ENCODE measurements around the gene DUSP18. TPM values are rescaled to one million over a fixed set of nuclear protein-coding genes. Genes with fewer than 3 reads are reported as not detected.
"Not testable (repeated sequence)": the region's sequence is repeated elsewhere in the genome, so short reads cannot be mapped to it uniquely, and the experiment has no call there.

Gene DUSP18
- total and polyA plus RNA-seq, 4 donors = 1.6 to 11.3 (median 6.5) TPM

GRCh38 chr22:30685178-30685577, 17.5 kb upstream of the DUSP18 start:
- no peak overlapping the region for H3K27ac ChIP-seq (ENCODE audit: low read depth in 1 of 2, low read length in 2 of 2)
- no peak overlapping the region for H3K4me3 ChIP-seq (ENCODE audit: low read length in 2 of 2)
- no peaks in the 10 kb centered on the region for H3K4me1 ChIP-seq (ENCODE audit: control insufficient read depth in 1 of 2, insufficient read depth in 2 of 2, low read length in 2 of 2)
- H3K27me3 ChIP-seq (ENCODE audit: control insufficient read depth in 1 of 2, insufficient read depth in 2 of 2, low read length in 1 of 2) = no peaks in the 10 kb centered on the region
- no peaks in the 10 kb centered on the region for H3K36me3 ChIP-seq (ENCODE audit: control insufficient read depth in 1 of 2, insufficient read depth in 2 of 2, low read length in 1 of 2)
- WGBS, 2 donors = 88% methylated on average over 7 of the region's 7 CpGs
- DNase-seq (no peak), ATAC-seq (ENCODE audit: low FRiP score) (no peak)
- intact Hi-C loops (cut with DNase I) = no loop called here
- no peaks in the 10 kb centered on the region for H3K9me3 ChIP-seq (ENCODE audit: control insufficient read depth, low read length)

GRCh38 chr22:30681831-30682230, 14.2 kb upstream of the DUSP18 start:
- H3K27ac ChIP-seq (ENCODE audit: low read depth in 1 of 2, low read length in 2 of 2) = no peak overlapping the region
- no peaks in the 10 kb centered on the region for H3K4me1 ChIP-seq (ENCODE audit: control insufficient read depth in 1 of 2, insufficient read depth in 2 of 2, low read length in 2 of 2)
- no peaks in the 10 kb centered on the region for H3K27me3 ChIP-seq (ENCODE audit: control insufficient read depth in 1 of 2, insufficient read depth in 2 of 2, low read length in 1 of 2)
- intact Hi-C loops (cut with DNase I) = no loop called here
- 84 to 96% methylated on average over 2 of the region's 2 CpGs for WGBS, 2 donors
- H3K36me3 ChIP-seq (ENCODE audit: control insufficient read depth in 1 of 2, insufficient read depth in 2 of 2, low read length in 1 of 2) = no peaks in the 10 kb centered on the region
- H3K4me3 ChIP-seq (ENCODE audit: low read length in 2 of 2) = no peak overlapping the region
- DNase-seq = no peak
- ATAC-seq (ENCODE audit: low FRiP score) = no peak
- H3K9me3 ChIP-seq (ENCODE audit: control insufficient read depth, low read length) = no peaks in the 10 kb centered on the region

GRCh38 chr22:30680991-30681770, 13.5 kb upstream of the DUSP18 start:
- Histone ChIP-seq H3K4me1 (ENCODE audit: control insufficient read depth in 1 of 2, insufficient read depth in 2 of 2, low read length in 2 of 2) (no peaks in the 10 kb centered on the region), H3K36me3 (ENCODE audit: control insufficient read depth in 1 of 2, insufficient read depth in 2 of 2, low read length in 1 of 2) (no peaks in the 10 kb centered on the region), H3K27me3 (ENCODE audit: control insufficient read depth in 1 of 2, insufficient read depth in 2 of 2, low read length in 1 of 2) (no peaks in the 10 kb centered on the region), H3K9me3 (ENCODE audit: control insufficient read depth, low read length) (no peaks in the 10 kb centered on the region), H3K27ac (ENCODE audit: low read depth in 1 of 2, low read length in 2 of 2) (no peak overlapping the region), H3K4me3 (ENCODE audit: low read length in 2 of 2) (no peak overlapping the region)
- intact Hi-C loops (cut with DNase I) = no loop called here
- no peak for DNase-seq
- ATAC-seq (ENCODE audit: low FRiP score) = no peak
- 96 to 100% methylated on average over 1 of the region's 1 CpG for WGBS, 2 donors

GRCh38 chr22:30679895-30680690, 12.4 kb upstream of the DUSP18 start:
- intact Hi-C loops (cut with DNase I); H3K4me3 ChIP-seq (ENCODE audit: low read length in 2 of 2); H3K4me1 ChIP-seq (ENCODE audit: control insufficient read depth in 1 of 2, insufficient read depth in 2 of 2, low read length in 2 of 2); DNase-seq; H3K36me3 ChIP-seq (ENCODE audit: control insufficient read depth in 1 of 2, insufficient read depth in 2 of 2, low read length in 1 of 2); H3K9me3 ChIP-seq (ENCODE audit: control insufficient read depth, low read length); H3K27me3 ChIP-seq (ENCODE audit: control insufficient read depth in 1 of 2, insufficient read depth in 2 of 2, low read length in 1 of 2); H3K27ac ChIP-seq (ENCODE audit: low read depth in 1 of 2, low read length in 2 of 2); ATAC-seq (ENCODE audit: low FRiP score): not testable (repeated sequence)
- 83 to 85% methylated on average over 12 of the region's 12 CpGs for WGBS, 2 donors

- H3K36me3 ChIP-seq (ENCODE audit: control insufficient read depth in 1 of 2, insufficient read depth in 2 of 2, low read length in 1 of 2); H3K4me1 ChIP-seq (ENCODE audit: control insufficient read depth in 1 of 2, insufficient read depth in 2 of 2, low read length in 2 of 2); DNase-seq; ATAC-seq (ENCODE audit: low FRiP score); H3K27me3 ChIP-seq (ENCODE audit: control insufficient read depth in 1 of 2, insufficient read depth in 2 of 2, low read length in 1 of 2); intact Hi-C loops (cut with DNase I); H3K27ac ChIP-seq (ENCODE audit: low read depth in 1 of 2, low read length in 2 of 2); H3K4me3 ChIP-seq (ENCODE audit: low read length in 2 of 2); H3K9me3 ChIP-seq (ENCODE audit: control insufficient read depth, low read length): not testable (repeated sequence)
- WGBS, 2 donors = 63 to 71% methylated on average over 3 of the region's 3 CpGs
These were observed 8.9 kb upstream of the DUSP18 start for GRCh38 chr22:30676565-30676964.

GRCh38 chr22:30675436-30675835, 7.8 kb upstream of the DUSP18 start:
- ATAC-seq (ENCODE audit: low FRiP score) = no peak
- DNase-seq = no peak
- WGBS, 2 donors = 77 to 81% methylated on average over 9 of the region's 9 CpGs
- no peak overlapping the region for H3K27ac ChIP-seq (ENCODE audit: low read depth in 1 of 2, low read length in 2 of 2)
- intact Hi-C loops (cut with DNase I) = no loop called here
- no peaks in the 10 kb centered on the region for H3K36me3 ChIP-seq (ENCODE audit: control insufficient read depth in 1 of 2, insufficient read depth in 2 of 2, low read length in 1 of 2)
- no peaks in the 10 kb centered on the region for H3K27me3 ChIP-seq (ENCODE audit: control insufficient read depth in 1 of 2, insufficient read depth in 2 of 2, low read length in 1 of 2)
- H3K4me1 ChIP-seq (ENCODE audit: control insufficient read depth in 1 of 2, insufficient read depth in 2 of 2, low read length in 2 of 2) = no peaks in the 10 kb centered on the region
- no peaks in the 10 kb centered on the region for H3K9me3 ChIP-seq (ENCODE audit: control insufficient read depth, low read length)
- H3K4me3 ChIP-seq (ENCODE audit: low read length in 2 of 2) = no peak overlapping the region

GRCh38 chr22:30674482-30674881, 6.8 kb upstream of the DUSP18 start:
- ATAC-seq (ENCODE audit: low FRiP score) (no peak), DNase-seq (no peak)
- Histone ChIP-seq H3K4me3 (ENCODE audit: low read length in 2 of 2) (no peak overlapping the region), H3K27me3 (ENCODE audit: control insufficient read depth in 1 of 2, insufficient read depth in 2 of 2, low read length in 1 of 2) (no peaks in the 10 kb centered on the region), H3K9me3 (ENCODE audit: control insufficient read depth, low read length) (no peaks in the 10 kb centered on the region), H3K4me1 (ENCODE audit: control insufficient read depth in 1 of 2, insufficient read depth in 2 of 2, low read length in 2 of 2) (no peaks in the 10 kb centered on the region), H3K27ac (ENCODE audit: low read depth in 1 of 2, low read length in 2 of 2) (no peak overlapping the region), H3K36me3 (ENCODE audit: control insufficient read depth in 1 of 2, insufficient read depth in 2 of 2, low read length in 1 of 2) (no peaks in the 10 kb centered on the region)
- WGBS, 2 donors = 88 to 92% methylated on average over 6 of the region's 6 CpGs
- intact Hi-C loops (cut with DNase I) = no loop called here

- Histone ChIP-seq H3K27ac (ENCODE audit: low read depth in 1 of 2, low read length in 2 of 2) (no peak overlapping the region), H3K27me3 (ENCODE audit: control insufficient read depth in 1 of 2, insufficient read depth in 2 of 2, low read length in 1 of 2) (no peaks in the 10 kb centered on the region), H3K4me3 (ENCODE audit: low read length in 2 of 2) (no peak overlapping the region), H3K36me3 (ENCODE audit: control insufficient read depth in 1 of 2, insufficient read depth in 2 of 2, low read length in 1 of 2) (no peaks in the 10 kb centered on the region), H3K4me1 (ENCODE audit: control insufficient read depth in 1 of 2, insufficient read depth in 2 of 2, low read length in 2 of 2) (no peaks in the 10 kb centered on the region), H3K9me3 (ENCODE audit: control insufficient read depth, low read length) (no peaks in the 10 kb centered on the region)
- intact Hi-C loops (cut with DNase I) = no loop called here
- ATAC-seq (ENCODE audit: low FRiP score) (no peak), DNase-seq (no peak)
- WGBS, 2 donors = 92 to 96% methylated on average over 4 of the region's 4 CpGs
These were observed 5.5 kb upstream of the DUSP18 start for GRCh38 chr22:30673136-30673535.

- Histone ChIP-seq H3K27ac (ENCODE audit: low read depth in 1 of 2, low read length in 2 of 2) (no peak overlapping the region), H3K27me3 (ENCODE audit: control insufficient read depth in 1 of 2, insufficient read depth in 2 of 2, low read length in 1 of 2) (no peaks in the 10 kb centered on the region), H3K4me1 (ENCODE audit: control insufficient read depth in 1 of 2, insufficient read depth in 2 of 2, low read length in 2 of 2) (no peaks in the 10 kb centered on the region), H3K9me3 (ENCODE audit: control insufficient read depth, low read length) (no peaks in the 10 kb centered on the region), H3K36me3 (ENCODE audit: control insufficient read depth in 1 of 2, insufficient read depth in 2 of 2, low read length in 1 of 2) (no peaks in the 10 kb centered on the region), H3K4me3 (ENCODE audit: low read length in 2 of 2) (no peak overlapping the region)
- ATAC-seq (ENCODE audit: low FRiP score) (no peak), DNase-seq (no peak)
- 79 to 85% methylated on average over 3 of the region's 3 CpGs for WGBS, 2 donors
- intact Hi-C loops (cut with DNase I) = no loop called here
These were observed 3.4 kb upstream of the DUSP18 start for GRCh38 chr22:30671071-30671470.
